Measurements from ENCODE around the gene CDK13. TPM values are rescaled to one million over a fixed set of nuclear protein-coding genes. Genes with fewer than 3 reads are reported as not detected.

Gene CDK13
- total RNA-seq (10 to 100 TPM; 43.2 to 43.9 TPM), polyA plus RNA-seq (45.8 TPM)

GRCh38 chr7:39949971-39950472, at the start of gene CDK13:
CDK13 (plus strand) TSS chr7:39950256; CDS start chr7:39950642, 386 bp downstream.
- peak; percentile 91 to 98 (median 95) for DNase-seq
- Histone ChIP-seq H3K4me3 (ENCODE audit: low read length) (peak within 1 kb of the TSS; percentile 85), H3K27ac (ENCODE audit: low read depth, low read length) (peak within 1 kb of the TSS; percentile 93), H3K9me3 (ENCODE audit: low read length) (no peaks in the 10 kb centered on the region), H3K4me1 (ENCODE audit: insufficient read depth, low read length) (peaks cover 31% of the 10 kb centered on the region), H3K36me3 (ENCODE audit: insufficient read depth, low read length) (no peaks in the 10 kb centered on the region), H3K27me3 (ENCODE audit: insufficient read depth, low read length, poor library complexity, severe bottlenecking) (no peaks in the 10 kb centered on the region)
- Mint-ChIP-seq H3K27ac (peak within 1 kb of the TSS; percentile 97 to 100 (median 100)), H3K9me3 (peaks cover 0 to 1% (median 0%) of the 10 kb centered on the region in 5 donors), H3K36me3 (peaks cover 0 to 25% (median 1%) of the 10 kb centered on the region in 3 donors), H3K27me3 (peaks cover 0 to 6% of the 10 kb centered on the region in 2 donors), H3K4me3 (peak within 1 kb of the TSS; percentile 88 to 99 (median 98)), H3K4me1 (peaks cover 45 to 58% (median 55%) of the 10 kb centered on the region in 3 donors)
- ChIA-PET CTCF (interaction anchor here (0.9 to 5.8 kb wide), 8 partner anchors 9 to 184 kb away, joined by 3 to 45 read pairs (median 9); partner anchors contain the start of genes MPLKIP and SUGCT), POLR2A (interaction anchor here (1.0 to 2.5 kb wide), 6 partner anchors 29 to 326 kb away, joined by 3 to 14 read pairs (median 7); partner anchors contain the start of genes MPLKIP, RALA and SUGCT)

- no peak for DNase-seq
- Histone ChIP-seq H3K27ac (ENCODE audit: low read depth, low read length) (no peak overlapping the region), H3K27me3 (ENCODE audit: insufficient read depth, low read length, poor library complexity, severe bottlenecking) (no peaks in the 10 kb centered on the region), H3K9me3 (ENCODE audit: low read length) (no peaks in the 10 kb centered on the region), H3K4me3 (ENCODE audit: low read length) (no peak overlapping the region), H3K4me1 (ENCODE audit: insufficient read depth, low read length) (no peaks in the 10 kb centered on the region), H3K36me3 (ENCODE audit: insufficient read depth, low read length) (no peaks in the 10 kb centered on the region)
- H3K4me3 Mint-ChIP-seq: no peak overlapping the region
- ChIA-PET POLR2A (no interaction called here), CTCF (interaction anchor here (2.2 kb wide), 1 partner anchor 148 kb away, joined by 6 read pairs; no protein-coding TSS in a partner anchor)
- H3K36me3 Mint-ChIP-seq: peaks cover 0 to 24% (median 4%) of the 10 kb centered on the region in 3 donors
- peaks cover 7 to 11% of the 10 kb centered on the region in 2 donors for H3K27me3 Mint-ChIP-seq
- peaks cover 12% of the 10 kb centered on the region in 5 donors for H3K9me3 Mint-ChIP-seq
- H3K4me1 Mint-ChIP-seq: no peaks in the 10 kb centered on the region
- H3K27ac Mint-ChIP-seq: no peak overlapping the region
Measured at GRCh38 chr7:39904077-39904486, 46.0 kb upstream of the CDK13 start.

GRCh38 chr7:39908141-39908540, 41.9 kb upstream of the CDK13 start:
- no peak overlapping the region for H3K27ac Mint-ChIP-seq
- no peak overlapping the region for H3K27ac ChIP-seq (ENCODE audit: low read depth, low read length)
- DNase-seq: no peak
- ChIA-PET POLR2A (no interaction called here), CTCF (no interaction called here)
- H3K27me3 Mint-ChIP-seq: peaks cover 0 to 4% of the 10 kb centered on the region in 2 donors
- H3K36me3 Mint-ChIP-seq: peaks cover 0 to 36% (median 7%) of the 10 kb centered on the region in 3 donors
- no peaks in the 10 kb centered on the region for H3K4me1 ChIP-seq (ENCODE audit: insufficient read depth, low read length)
- no peaks in the 10 kb centered on the region for H3K9me3 ChIP-seq (ENCODE audit: low read length)
- H3K4me3 Mint-ChIP-seq: no peak overlapping the region
- H3K4me1 Mint-ChIP-seq: peaks cover 0 to under 1% (median 0%) of the 10 kb centered on the region in 3 donors
- H3K4me3 ChIP-seq (ENCODE audit: low read length): no peak overlapping the region
- H3K9me3 Mint-ChIP-seq: peaks cover 12 to 25% (median 20%) of the 10 kb centered on the region in 5 donors
- no peaks in the 10 kb centered on the region for H3K27me3 ChIP-seq (ENCODE audit: insufficient read depth, low read length, poor library complexity, severe bottlenecking)
- no peaks in the 10 kb centered on the region for H3K36me3 ChIP-seq (ENCODE audit: insufficient read depth, low read length)

GRCh38 chr7:39908973-39909372, 41.1 kb upstream of the CDK13 start:
- Histone ChIP-seq H3K9me3 (ENCODE audit: low read length) (no peaks in the 10 kb centered on the region), H3K4me1 (ENCODE audit: insufficient read depth, low read length) (no peaks in the 10 kb centered on the region), H3K27me3 (ENCODE audit: insufficient read depth, low read length, poor library complexity, severe bottlenecking) (no peaks in the 10 kb centered on the region), H3K27ac (ENCODE audit: low read depth, low read length) (no peak overlapping the region), H3K4me3 (ENCODE audit: low read length) (no peak overlapping the region), H3K36me3 (ENCODE audit: insufficient read depth, low read length) (no peaks in the 10 kb centered on the region)
- H3K27ac Mint-ChIP-seq: no peak overlapping the region
- H3K4me3 Mint-ChIP-seq: no peak overlapping the region
- H3K9me3 Mint-ChIP-seq: peaks cover 12 to 25% (median 20%) of the 10 kb centered on the region in 5 donors
- peaks cover 0 to 4% (median 0%) of the 10 kb centered on the region in 3 donors for H3K4me1 Mint-ChIP-seq
- POLR2A ChIA-PET: no interaction called here
- no peak for DNase-seq
- peaks cover 0 to 32% (median 5%) of the 10 kb centered on the region in 3 donors for H3K36me3 Mint-ChIP-seq
- peaks cover 0 to 4% of the 10 kb centered on the region in 2 donors for H3K27me3 Mint-ChIP-seq
- CTCF ChIA-PET: interaction anchor here (2.1 kb wide), 1 partner anchor 13 kb away, joined by 5 read pairs; no protein-coding TSS in a partner anchor

GRCh38 chr7:39909526-39909925, 40.5 kb upstream of the CDK13 start:
- no peaks in the 10 kb centered on the region for H3K27me3 ChIP-seq (ENCODE audit: insufficient read depth, low read length, poor library complexity, severe bottlenecking)
- CTCF ChIA-PET: interaction anchor here (1.0 to 2.1 kb wide), 2 partner anchors 13 to 142 kb away, joined by 4 to 5 read pairs; no protein-coding TSS in a partner anchor

GRCh38 chr7:39910108-39910869, 39.8 kb upstream of the CDK13 start:
- H3K27ac ChIP-seq (ENCODE audit: low read depth, low read length): no peak overlapping the region
- POLR2A ChIA-PET: no interaction called here
- H3K27me3 ChIP-seq (ENCODE audit: insufficient read depth, low read length, poor library complexity, severe bottlenecking): no peaks in the 10 kb centered on the region
- no peak for DNase-seq
- Mint-ChIP-seq H3K36me3 (peaks cover 0 to 36% (median 5%) of the 10 kb centered on the region in 3 donors), H3K4me1 (peaks cover 4 to 9% (median 6%) of the 10 kb centered on the region in 3 donors), H3K4me3 (no peak overlapping the region), H3K27me3 (peaks cover 0 to 4% of the 10 kb centered on the region in 2 donors), H3K27ac (no peak overlapping the region), H3K9me3 (peaks cover 12 to 25% (median 20%) of the 10 kb centered on the region in 5 donors)
- no peaks in the 10 kb centered on the region for H3K4me1 ChIP-seq (ENCODE audit: insufficient read depth, low read length)
- no peaks in the 10 kb centered on the region for H3K36me3 ChIP-seq (ENCODE audit: insufficient read depth, low read length)
- CTCF ChIA-PET: interaction anchor here (0.9 to 2.1 kb wide), 3 partner anchors 14 to 142 kb away, joined by 3 to 5 read pairs (median 4); no protein-coding TSS in a partner anchor
- no peak overlapping the region for H3K4me3 ChIP-seq (ENCODE audit: low read length)
- H3K9me3 ChIP-seq (ENCODE audit: low read length): no peaks in the 10 kb centered on the region

More at GRCh38 chr7:39909526-39909925, 40.5 kb upstream of the CDK13 start:
- Histone ChIP-seq H3K4me1 (ENCODE audit: insufficient read depth, low read length) (no peaks in the 10 kb centered on the region), H3K27ac (ENCODE audit: low read depth, low read length) (no peak overlapping the region), H3K4me3 (ENCODE audit: low read length) (no peak overlapping the region), H3K9me3 (ENCODE audit: low read length) (no peaks in the 10 kb centered on the region), H3K36me3 (ENCODE audit: insufficient read depth, low read length) (no peaks in the 10 kb centered on the region)
- Mint-ChIP-seq H3K9me3 (peaks cover 12 to 25% (median 20%) of the 10 kb centered on the region in 5 donors), H3K27me3 (peaks cover 0 to 4% of the 10 kb centered on the region in 2 donors), H3K4me3 (no peak overlapping the region), H3K4me1 (peaks cover 0 to 4% (median 0%) of the 10 kb centered on the region in 3 donors), H3K36me3 (peaks cover 0 to 32% (median 5%) of the 10 kb centered on the region in 3 donors), H3K27ac (no peak overlapping the region)
- POLR2A ChIA-PET: no interaction called here
- DNase-seq: no peak

- Mint-ChIP-seq H3K4me3 (no peak overlapping the region), H3K9me3 (peaks cover 12 to 25% (median 20%) of the 10 kb centered on the region in 5 donors), H3K27me3 (peaks cover 0 to 4% of the 10 kb centered on the region in 2 donors), H3K4me1 (peaks cover 6 to 14% (median 11%) of the 10 kb centered on the region in 3 donors), H3K27ac (no peak overlapping the region), H3K36me3 (peaks cover 0 to 33% (median 5%) of the 10 kb centered on the region in 3 donors)
- Histone ChIP-seq H3K27me3 (ENCODE audit: insufficient read depth, low read length, poor library complexity, severe bottlenecking) (no peaks in the 10 kb centered on the region), H3K27ac (ENCODE audit: low read depth, low read length) (no peak overlapping the region), H3K4me1 (ENCODE audit: insufficient read depth, low read length) (no peaks in the 10 kb centered on the region), H3K4me3 (ENCODE audit: low read length) (no peak overlapping the region), H3K9me3 (ENCODE audit: low read length) (no peaks in the 10 kb centered on the region), H3K36me3 (ENCODE audit: insufficient read depth, low read length) (no peaks in the 10 kb centered on the region)
- ChIA-PET CTCF (interaction anchor here (0.9 kb wide), 1 partner anchor 141 kb away, joined by 3 read pairs; no protein-coding TSS in a partner anchor), POLR2A (no interaction called here)
- no peak for DNase-seq
Measured at GRCh38 chr7:39911167-39911566, 38.9 kb upstream of the CDK13 start.

Data from CD8-positive, alpha-beta memory T cell (primary cell).